Neuronal stem cell (in vitro differentiated cells): ENCODE results near the gene PRPF8.

Experiments used
- DNase-seq: peaks from one replicate; pipeline ENCODE4 v3.0.0-alpha.2; 2013; ENCODE audit warnings: low spot score
- H2AFZ ChIP-seq: one replicate; pipeline ENCODE4 v1.6.1; 2013; ENCODE audit warnings: mild to moderate bottlenecking, low read length, inconsistent platforms
- H2AK5ac ChIP-seq: 2 replicates; pipeline ENCODE4 v1.6.1; 2013; ENCODE audit warnings: low read depth, mild to moderate bottlenecking, inconsistent platforms, low read length, moderate library complexity, mixed read lengths
- H2BK120ac ChIP-seq: 2 replicates; pipeline ENCODE4 v1.6.1; 2013; ENCODE audit warnings: low read depth, mild to moderate bottlenecking, inconsistent platforms, low read length, moderate library complexity, mixed read lengths
- H2BK12ac ChIP-seq: one replicate; pipeline ENCODE4 v1.6.1; 2013; ENCODE audit warnings: low read length, inconsistent platforms
- H2BK15ac ChIP-seq: 2 replicates; pipeline ENCODE4 v1.6.1; 2013; ENCODE audit warnings: mild to moderate bottlenecking, low read length, inconsistent platforms, mixed read lengths
- H2BK5ac ChIP-seq: one replicate; pipeline ENCODE4 v1.6.1; 2013; ENCODE audit warnings: inconsistent platforms, mild to moderate bottlenecking, low read length, moderate library complexity
- H3K14ac ChIP-seq: one replicate; pipeline ENCODE4 v1.6.1; 2013; ENCODE audit warnings: low read length, inconsistent platforms
- H3K18ac ChIP-seq: 2 replicates; pipeline ENCODE4 v1.6.1; 2013; ENCODE audit warnings: low read length, inconsistent platforms
- H3K23ac ChIP-seq: 2 replicates; pipeline ENCODE4 v1.6.1; 2013; ENCODE audit warnings: low read depth, mild to moderate bottlenecking, mixed read lengths, low read length, inconsistent platforms; ENCODE audit not compliant: poor library complexity
- H3K27ac ChIP-seq: replicated peaks from 3 replicates; pipeline ENCODE4 v1.5.1; 2013; ENCODE audit warnings: low read length, inconsistent platforms
- H3K27me3 ChIP-seq, 3 experiments: 2 replicates each; pipeline ENCODE4 v1.6.1; 2013; ENCODE audit warnings: low read length in 3 of 3, mild to moderate bottlenecking in 2 of 3, inconsistent platforms in 1 of 3, low read depth in 1 of 3, mixed read lengths in 1 of 3, moderate library complexity in 1 of 3; ENCODE audit not compliant: control insufficient read depth in 3 of 3, insufficient read depth in 3 of 3
- H3K36me3 ChIP-seq, 2 donors: replicated peaks in 1 of 2; 2 replicates each; pipeline ENCODE4 v1.6.1; 2013; ENCODE audit warnings: low read length in 2 of 2; ENCODE audit not compliant: control insufficient read depth in 2 of 2, insufficient read depth in 2 of 2
- H3K4ac ChIP-seq: 2 replicates; pipeline ENCODE4 v1.6.1; 2013; ENCODE audit warnings: inconsistent platforms, mild to moderate bottlenecking, low read length, moderate library complexity
- H3K4me1 ChIP-seq, 2 donors: 1 replicate in 1 of 2; 2 replicates in 1 of 2; pipeline ENCODE4 v1.6.1; 2013; ENCODE audit warnings: low read length in 2 of 2, low read depth in 1 of 2; ENCODE audit not compliant: control insufficient read depth in 2 of 2, insufficient read depth in 1 of 2
- H3K4me2 ChIP-seq: one replicate; pipeline ENCODE4 v1.6.1; 2013; ENCODE audit warnings: mild to moderate bottlenecking, low read length, inconsistent platforms; ENCODE audit not compliant: insufficient read depth, poor library complexity, severe bottlenecking
- H3K4me3 ChIP-seq, 2 donors: 2 replicates each; pipeline ENCODE4 v1.5.1; 2013; ENCODE audit warnings: low read length in 2 of 2, mild to moderate bottlenecking in 2 of 2, inconsistent platforms in 1 of 2, moderate library complexity in 1 of 2
- H3K79me1 ChIP-seq: one replicate; pipeline ENCODE4 v1.6.1; 2013; ENCODE audit warnings: low read depth, mild to moderate bottlenecking, inconsistent platforms, low read length, moderate library complexity
- H3K9ac ChIP-seq: one replicate; pipeline ENCODE4 v1.6.1; 2013; ENCODE audit warnings: mild to moderate bottlenecking, low read depth, low read length, inconsistent platforms; ENCODE audit not compliant: poor library complexity
- H3K9me3 ChIP-seq, 2 donors: replicated peaks in 1 of 2; 2 replicates each; pipeline versions ENCODE3 to v1.6.1; 2013; ENCODE audit warnings: low read length in 2 of 2, mild to moderate bottlenecking in 2 of 2, inconsistent platforms in 1 of 2, low read depth in 1 of 2, mixed read lengths in 1 of 2, moderate library complexity in 1 of 2; ENCODE audit not compliant: control insufficient read depth in 2 of 2, insufficient read depth in 1 of 2
- H4K8ac ChIP-seq: one replicate; pipeline ENCODE4 v1.6.1; 2013; ENCODE audit warnings: low read depth, mild to moderate bottlenecking, inconsistent platforms, low read length, moderate library complexity
- H4K91ac ChIP-seq: one replicate; pipeline ENCODE4 v1.6.1; 2013; ENCODE audit warnings: low read length, low read depth, mild to moderate bottlenecking, inconsistent platforms; ENCODE audit not compliant: poor library complexity
- WGBS, 2 donors: extraction: QIAGEN DNeasy Blood & Tissue Kit; methylation state at CpG; one replicate each; pipeline ENCODE4 v1.1.7; 2013; ENCODE audit warnings: missing lambda C conversion rate in 2 of 2, mixed read lengths in 1 of 2; ENCODE audit not compliant: insufficient read length in 2 of 2, insufficient replicate concordance in 1 of 2; ENCODE audit errors: extremely low coverage in 2 of 2; 5-methylcytosine and 5-hydroxymethylcytosine counted together

Gene PRPF8

GRCh38 chr17:1627182-1627981 lies 57.3 kb downstream of the PRPF8 start:
- H3K4ac ChIP-seq, result no peak overlapping the region
- H3K18ac ChIP-seq, result peak overlapping the region; percentile 99
- H3K36me3 ChIP-seq, result peaks cover 0 to 44% of the 10 kb centered on the region in 2 donors
- peak overlapping the region; percentile 92 to 100 for H3K4me3 ChIP-seq
- H3K23ac ChIP-seq, result peak overlapping the region; percentile 98
- H3K27ac ChIP-seq, result no peak overlapping the region
- peak overlapping the region; percentile 35 for H2BK120ac ChIP-seq
- no peak overlapping the region for H2BK5ac ChIP-seq
- H3K27me3 ChIP-seq, result peaks cover 0 to 11% (median 0%) of the 10 kb centered on the region in 3 experiments
- H3K9ac ChIP-seq, result peak overlapping the region; percentile 99
- no peak for DNase-seq
- H3K14ac ChIP-seq, result peak overlapping the region; percentile 100
- no peaks in the 10 kb centered on the region for H3K9me3 ChIP-seq
- H2BK12ac ChIP-seq, result no peak overlapping the region
- H4K91ac ChIP-seq, result no peak overlapping the region
- peak overlapping the region; percentile 89 for H2AFZ ChIP-seq
- peak overlapping the region; percentile 98 for H2AK5ac ChIP-seq
- no peaks in the 10 kb centered on the region for H3K79me1 ChIP-seq
- H2BK15ac ChIP-seq, result peak overlapping the region; percentile 98
- H3K4me1 ChIP-seq, result peaks cover 11 to 27% of the 10 kb centered on the region in 2 donors
- no CpG with 5 or more reads among the region's 39 CpGs for WGBS, 2 donors
- H4K8ac ChIP-seq, result no peak overlapping the region
- H3K4me2 ChIP-seq, result peak overlapping the region; percentile 95

- no CpG with 5 or more reads among the region's 3 CpGs for whole genome bisulfite sequencing, 2 donors
- Histone ChIP-seq H3K23ac (no peak overlapping the region), H3K9ac (no peak overlapping the region), H3K27ac (peak overlapping the region; percentile 1), H2AK5ac (no peak overlapping the region), H3K14ac (no peak overlapping the region), H3K9me3 (no peaks in the 10 kb centered on the region), H3K27me3 (peaks cover 0 to 11% (median 0%) of the 10 kb centered on the region in 3 experiments), H3K4me1 (peaks cover 14 to 27% of the 10 kb centered on the region in 2 donors), H3K4me2 (peak overlapping the region; percentile 23), H3K36me3 (peaks cover 0 to 52% of the 10 kb centered on the region in 2 donors), H3K79me1 (no peaks in the 10 kb centered on the region), H2BK12ac (no peak overlapping the region), H3K18ac (no peak overlapping the region), H2BK120ac (no peak overlapping the region), H4K8ac (no peak overlapping the region), H2AFZ (no peak overlapping the region), H2BK5ac (no peak overlapping the region), H4K91ac (no peak overlapping the region), H3K4me3 (peak overlapping the region in 1 of 2 donors; percentile 100), H3K4ac (no peak overlapping the region), H2BK15ac (no peak overlapping the region)
- DNase-seq, result no peak
Measured at GRCh38 chr17:1626333-1626732, 58.3 kb downstream of the PRPF8 start.

GRCh38 chr17:1625581-1625980 lies 59.1 kb downstream of the PRPF8 start:
- Histone ChIP-seq H3K4me3 (no peak overlapping the region), H3K27ac (no peak overlapping the region), H3K4me2 (no peak overlapping the region), H3K9me3 (no peaks in the 10 kb centered on the region), H2AK5ac (no peak overlapping the region), H3K4me1 (peaks cover 19 to 27% of the 10 kb centered on the region in 2 donors), H3K79me1 (no peaks in the 10 kb centered on the region), H4K8ac (no peak overlapping the region), H4K91ac (no peak overlapping the region), H3K14ac (peak overlapping the region; percentile 47), H2AFZ (no peak overlapping the region), H2BK15ac (no peak overlapping the region), H3K36me3 (peaks cover 0 to 59% of the 10 kb centered on the region in 2 donors), H3K4ac (no peak overlapping the region), H2BK5ac (no peak overlapping the region), H3K23ac (no peak overlapping the region), H2BK120ac (no peak overlapping the region), H3K9ac (no peak overlapping the region), H3K27me3 (peaks cover 0 to 9% (median 0%) of the 10 kb centered on the region in 3 experiments), H2BK12ac (no peak overlapping the region), H3K18ac (no peak overlapping the region)
- no peak for DNase-seq
- no CpG with 5 or more reads among the region's 6 CpGs for WGBS, 2 donors

- WGBS, 2 donors, result no CpG with 5 or more reads among the region's 14 CpGs
- Histone ChIP-seq H3K23ac (no peak overlapping the region), H3K9ac (no peak overlapping the region), H3K36me3 (peaks cover 0 to 64% of the 10 kb centered on the region in 2 donors), H3K4me3 (no peak overlapping the region), H3K18ac (peak overlapping the region; percentile 28), H2BK120ac (no peak overlapping the region), H3K27me3 (peaks cover 0 to 7% (median 0%) of the 10 kb centered on the region in 3 experiments), H3K4ac (no peak overlapping the region), H2BK5ac (peak overlapping the region; percentile 15), H3K9me3 (no peaks in the 10 kb centered on the region), H3K27ac (no peak overlapping the region), H2AFZ (no peak overlapping the region), H3K14ac (no peak overlapping the region), H3K79me1 (no peaks in the 10 kb centered on the region), H4K91ac (no peak overlapping the region), H2BK12ac (no peak overlapping the region), H3K4me2 (no peak overlapping the region), H2AK5ac (peak overlapping the region; percentile 6), H4K8ac (no peak overlapping the region), H2BK15ac (no peak overlapping the region), H3K4me1 (peaks cover 19 to 27% of the 10 kb centered on the region in 2 donors)
- no peak for DNase-seq
Measured at GRCh38 chr17:1625053-1625452, 59.6 kb downstream of the PRPF8 start.
